ENCODE data around the gene CPSF3. TPM values are rescaled to one million over a fixed set of nuclear protein-coding genes. Genes with fewer than 3 reads are reported as not detected.

The CPSF3 gene
- total and polyA plus RNA-seq, 2 of the 13 experiments (the other 11 are each of a cell fraction or from before 2014, with no cell fraction given) = 19.8 to 93.0 TPM

DNA sequence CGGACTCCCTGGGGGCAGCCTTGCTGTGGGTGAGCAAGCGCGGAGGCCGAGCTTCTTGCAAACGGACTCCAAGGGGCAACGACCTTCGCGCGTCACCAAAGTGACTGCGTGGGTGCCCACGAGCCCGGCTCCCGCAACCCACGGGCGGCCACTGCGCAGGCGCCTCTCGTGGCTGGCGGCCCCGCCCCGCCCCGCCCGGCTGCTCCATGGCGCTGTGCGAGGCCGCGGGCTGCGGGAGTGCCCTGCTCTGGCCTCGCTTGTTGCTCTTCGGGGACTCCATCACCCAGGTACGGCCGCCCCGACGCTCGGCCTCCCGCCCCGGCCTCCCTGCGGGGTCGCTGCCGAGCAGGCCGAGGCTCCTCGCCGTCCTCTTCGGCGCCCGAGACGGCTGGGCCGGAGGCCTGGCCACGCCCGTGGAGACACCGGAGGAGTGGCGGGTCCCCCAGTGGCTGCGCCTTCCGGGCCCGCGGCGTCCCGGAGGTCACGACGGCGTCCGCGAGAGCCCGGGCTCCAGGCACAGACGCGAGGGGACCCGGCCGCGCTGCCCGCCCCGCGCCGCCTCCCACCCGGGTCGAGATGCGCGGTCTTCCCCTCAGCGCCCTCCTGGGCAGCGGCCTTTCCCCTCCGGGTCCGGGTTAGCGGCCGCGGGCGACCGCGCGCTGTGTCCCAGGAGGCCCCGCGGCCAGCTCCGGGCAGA, 51.1 kb downstream of the CPSF3 start, which contains the start of gene IAH1 (continued):
- TF ChIP-seq PAX8 (CRISPR knock-in tag; IDR thresholded peaks at IDR 0.05; ENCODE audit: borderline replicate concordance) = no peak; the same call in 1 of the 2 replicates
- no peak for TF ChIP-seq SRSF1 (optimal IDR thresholded peaks at IDR 0.05; ENCODE audit: low read depth, low read length)
- no peak for TF ChIP-seq NR2F2 (IDR thresholded peaks at IDR 0.05; ENCODE audit: borderline replicate concordance, low read depth)
- TF ChIP-seq BRF2 (CRISPR knock-in tag; IDR thresholded peaks at IDR 0.05) = no peak
- TF ChIP-seq, protein P1, sequence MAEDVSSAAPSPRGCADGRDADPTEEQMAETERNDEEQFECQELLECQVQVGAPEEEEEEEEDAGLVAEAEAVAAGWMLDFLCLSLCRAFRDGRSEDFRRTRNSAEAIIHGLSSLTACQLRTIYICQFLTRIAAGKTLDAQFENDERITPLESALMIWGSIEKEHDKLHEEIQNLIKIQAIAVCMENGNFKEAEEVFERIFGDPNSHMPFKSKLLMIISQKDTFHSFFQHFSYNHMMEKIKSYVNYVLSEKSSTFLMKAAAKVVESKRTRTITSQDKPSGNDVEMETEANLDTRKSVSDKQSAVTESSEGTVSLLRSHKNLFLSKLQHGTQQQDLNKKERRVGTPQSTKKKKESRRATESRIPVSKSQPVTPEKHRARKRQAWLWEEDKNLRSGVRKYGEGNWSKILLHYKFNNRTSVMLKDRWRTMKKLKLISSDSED (CRISPR knock-in tag; IDR thresholded peaks at IDR 0.05) = no peak
- TF ChIP-seq ZNF460 (CRISPR knock-in tag; IDR thresholded peaks at IDR 0.05; ENCODE audit: borderline replicate concordance) = no peak
- TF ChIP-seq TFDP1 (CRISPR knock-in tag; IDR thresholded peaks at IDR 0.05; ENCODE audit: borderline replicate concordance) = no peak
- TF ChIP-seq SALL1 (CRISPR knock-in tag; IDR thresholded peaks at IDR 0.05) = peak; percentile 47; the same call in 1 of the 2 replicates
- peak; percentile 63; the same call in 1 of the 2 replicates for TF ChIP-seq ZNF784 (CRISPR knock-in tag; IDR thresholded peaks at IDR 0.05; ENCODE audit: borderline replicate concordance)
- TF ChIP-seq EEA1 (CRISPR knock-in tag; IDR thresholded peaks at IDR 0.05; ENCODE audit: borderline replicate concordance) = no peak
- TF ChIP-seq SAP130 (CRISPR knock-in tag; IDR thresholded peaks at IDR 0.05; ENCODE audit: low read depth) = peak; percentile 25
- TF ChIP-seq ARID4A (CRISPR knock-in tag; IDR thresholded peaks at IDR 0.05; ENCODE audit: borderline replicate concordance) = peak; percentile 55; the same call in 1 of the 2 replicates
- no peak for TF ChIP-seq ZNF234 (CRISPR knock-in tag; conservative IDR thresholded peaks at IDR 0.05)
- TF ChIP-seq ZNF678 (CRISPR knock-in tag; IDR thresholded peaks at IDR 0.05) = peak; percentile 19; the same call in 1 of the 2 replicates
- no peak for TF ChIP-seq ZNF230 (CRISPR knock-in tag; IDR thresholded peaks at IDR 0.05)
- no peak for TF ChIP-seq ZBTB20 (CRISPR knock-in tag; IDR thresholded peaks at IDR 0.05; ENCODE audit: borderline replicate concordance, low read depth)
- no peak for TF ChIP-seq SOX5 (CRISPR knock-in tag; IDR thresholded peaks at IDR 0.05; ENCODE audit: borderline replicate concordance)
- TF ChIP-seq ZNF775 (CRISPR knock-in tag; IDR thresholded peaks at IDR 0.05; ENCODE audit: borderline replicate concordance) = no peak
